Measurements from ENCODE around the gene SORCS2.

- TF ChIP-seq POLR2A (IDR thresholded peaks at IDR 0.05) = no peak
- TF ChIP-seq CTCF (IDR thresholded peaks at IDR 0.05) = no peak
These were observed 530.5 kb downstream of the SORCS2 start for GRCh38 chr4:7722766-7723387.
